Epithelial cell of proximal tubule (primary cell): ENCODE results near the gene CHSY1. TPM values are rescaled to one million over a fixed set of nuclear protein-coding genes. Genes with fewer than 3 reads are reported as not detected.

Experiments
- DNase-seq: peaks from one replicate; pipeline ENCODE4 v3.0.0-alpha.2; 2011; ENCODE audit warnings: low read depth
- H3K4me3 ChIP-seq: 2 replicates; pipeline ENCODE4 v1.5.1; 2011; ENCODE audit warnings: low read depth, mild to moderate bottlenecking, low read length
- CTCF ChIP-seq: conservative IDR thresholded peaks from 2 replicates; pipeline ENCODE4 v1.5.1; 2012; ENCODE audit warnings: low read depth, mild to moderate bottlenecking, low read length
- total RNA-seq: library from RNA; depleted of rRNA; stranded (reverse); fragments of >200 nt; gene quantifications from 2 replicates; pipeline ENCODE4 v1.2.3, GENCODE V29; 2015

CHSY1 gene
- total RNA-seq, 1 donor from 2014 or later: 14.4 TPM

GRCh38 chr15:101139986-101140696, 111.7 kb downstream of the CHSY1 start:
- DNase-seq: no peak
- no peak overlapping the region for H3K4me3 ChIP-seq
- no peak for TF ChIP-seq CTCF

- no peak for DNase-seq
- TF ChIP-seq CTCF: no peak
Measured at GRCh38 chr15:101138913-101139880, 112.7 kb downstream of the CHSY1 start.

GRCh38 chr15:101138086-101138660, 113.7 kb downstream of the CHSY1 start:
- DNase-seq: no peak
- no peak overlapping the region for H3K4me3 ChIP-seq
- no peak for TF ChIP-seq CTCF

More at GRCh38 chr15:101138913-101139880, 112.7 kb downstream of the CHSY1 start:
- H3K4me3 ChIP-seq: no peak overlapping the region

- TF ChIP-seq CTCF: no peak
- H3K4me3 ChIP-seq: no peak overlapping the region
- DNase-seq: no peak
Measured at GRCh38 chr15:101137312-101137940, 114.4 kb downstream of the CHSY1 start.

GRCh38 chr15:101136381-101137268, 115.2 kb downstream of the CHSY1 start:
- no peak overlapping the region for H3K4me3 ChIP-seq
- DNase-seq: no peak
- no peak for TF ChIP-seq CTCF
